Non-pigmented ciliary epithelial cell (primary cell): ENCODE measurements around the gene SST.
"Not testable (repeated sequence)": the region's sequence is repeated elsewhere in the genome, so short reads cannot be mapped to it uniquely, and the experiment has no call there.

Experiments used
- DNase-seq: peaks from one replicate; pipeline ENCODE4 v3.0.0-alpha.2; 2010; ENCODE audit warnings: low read depth

Gene SST

DNA sequence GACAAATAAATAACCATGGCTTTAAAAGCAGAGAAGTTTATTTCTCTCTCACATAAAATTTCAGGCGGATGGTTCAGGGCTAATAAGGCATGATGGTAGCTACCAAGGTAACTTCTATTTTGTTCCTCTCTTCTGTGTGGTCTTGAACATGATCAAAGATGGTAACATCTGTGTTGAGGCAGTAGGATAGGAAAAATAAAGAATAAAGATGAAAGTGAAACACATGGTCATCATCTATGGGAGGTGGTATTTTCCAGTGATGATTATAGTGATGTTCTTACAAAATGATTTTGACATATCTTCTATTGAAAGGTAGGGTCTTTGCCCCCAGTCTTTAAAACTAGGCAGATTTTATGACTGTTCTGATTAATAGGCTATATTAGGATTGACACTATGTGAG, 14.2 kb upstream of the SST start:
- DNase-seq = no peak

DNA sequence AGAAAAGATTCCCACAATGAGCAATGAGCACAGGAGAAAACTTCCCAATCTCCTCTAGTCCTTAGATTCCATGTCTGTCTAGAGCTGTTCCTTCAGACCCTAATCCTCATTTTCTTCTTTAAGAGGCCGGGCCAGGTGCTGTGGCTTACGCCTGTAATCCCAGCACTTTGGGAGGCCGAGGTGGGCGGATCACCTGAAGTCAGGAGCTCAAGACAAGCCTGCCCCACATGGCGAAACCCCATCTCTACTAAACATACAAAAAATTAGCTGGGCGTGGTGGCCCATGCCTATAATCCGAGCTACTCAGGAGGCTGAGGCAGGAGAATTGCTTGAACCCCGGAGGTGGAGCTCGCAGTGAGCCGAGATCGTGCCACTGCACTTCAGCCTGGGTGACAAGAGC, 11.6 kb upstream of the SST start:
- DNase-seq = not testable (repeated sequence)

DNA sequence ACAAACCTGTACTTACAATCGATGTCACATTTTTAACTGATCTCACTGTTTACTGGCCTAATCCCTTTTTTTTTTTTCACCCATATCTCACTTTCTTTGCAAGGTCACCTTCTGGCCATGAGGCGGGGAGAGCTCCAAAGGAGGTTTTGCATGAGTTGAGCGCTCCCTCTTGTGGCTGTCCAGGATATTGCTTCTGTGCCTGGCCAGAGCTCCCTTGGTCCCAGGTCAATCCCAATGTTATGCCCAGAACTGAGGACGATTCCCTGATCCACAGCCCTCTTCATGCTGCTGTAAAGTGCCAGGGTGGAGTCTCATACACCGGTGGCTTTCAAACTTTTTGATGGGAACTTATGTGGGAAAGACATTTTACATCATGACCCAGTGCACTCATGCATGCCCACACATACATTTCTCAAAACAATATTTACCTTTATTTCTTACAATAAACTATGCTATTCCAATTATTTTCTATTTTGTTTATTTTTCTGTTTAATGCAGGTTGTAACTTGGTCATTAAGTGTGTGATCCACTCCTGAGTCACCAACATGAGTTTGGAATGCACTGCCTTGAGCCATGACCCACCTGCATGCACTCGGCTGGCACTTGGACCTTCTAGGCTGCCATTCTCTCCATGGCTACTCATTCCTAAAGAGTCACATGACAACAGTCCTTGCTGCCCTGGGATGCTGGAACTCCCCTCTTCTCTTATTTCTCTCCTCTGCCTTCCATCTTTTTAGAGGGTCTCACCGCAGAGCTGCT, 9.6 kb upstream of the SST start:
- peak; percentile 38 for DNase-seq

DNA sequence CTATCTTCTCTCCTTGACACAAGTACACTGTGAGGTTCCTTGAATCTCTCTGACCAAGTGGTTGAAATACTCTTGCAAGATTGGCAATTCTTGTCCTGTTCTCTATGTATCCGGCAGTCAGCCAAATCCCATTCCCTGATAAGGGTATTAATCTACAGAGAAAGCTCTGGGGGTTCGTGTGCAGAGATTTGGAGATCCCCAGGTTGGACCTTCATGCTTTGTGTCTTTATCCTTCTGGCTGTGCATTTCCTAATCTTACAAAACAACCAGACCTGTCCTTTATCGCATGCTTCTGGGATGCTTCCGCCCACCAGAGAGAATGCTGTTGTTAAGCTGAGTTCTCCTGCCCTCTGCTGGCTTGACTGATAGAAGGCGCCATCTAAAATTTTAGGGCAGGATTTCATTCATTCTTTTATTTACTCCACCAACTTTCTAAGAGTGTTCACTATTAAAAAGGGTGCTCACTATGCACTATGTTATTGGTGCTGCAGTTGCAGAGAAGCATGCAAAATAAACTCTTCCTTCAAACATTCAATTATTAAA, 8.6 kb upstream of the SST start:
- DNase-seq = peak; percentile 37

DNA sequence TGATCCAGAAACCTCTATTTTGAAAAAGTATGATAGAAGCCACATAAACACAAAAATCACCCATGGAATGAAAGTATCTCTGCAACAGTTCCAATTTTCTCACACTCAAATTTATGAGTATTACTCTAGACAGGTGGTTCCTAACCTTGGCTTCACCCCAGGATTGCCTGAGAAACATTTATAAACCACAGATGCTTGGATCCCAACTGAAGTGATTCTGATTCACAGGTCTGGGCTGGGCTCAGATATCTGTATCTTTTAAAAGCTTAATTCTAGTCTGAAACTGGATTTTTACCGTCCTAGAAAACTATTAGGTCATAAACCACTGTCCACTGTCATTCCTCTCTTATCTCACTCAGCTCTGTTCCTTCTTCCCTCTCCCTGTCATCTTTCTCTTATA, 7.4 kb upstream of the SST start:
- no peak for DNase-seq

DNA sequence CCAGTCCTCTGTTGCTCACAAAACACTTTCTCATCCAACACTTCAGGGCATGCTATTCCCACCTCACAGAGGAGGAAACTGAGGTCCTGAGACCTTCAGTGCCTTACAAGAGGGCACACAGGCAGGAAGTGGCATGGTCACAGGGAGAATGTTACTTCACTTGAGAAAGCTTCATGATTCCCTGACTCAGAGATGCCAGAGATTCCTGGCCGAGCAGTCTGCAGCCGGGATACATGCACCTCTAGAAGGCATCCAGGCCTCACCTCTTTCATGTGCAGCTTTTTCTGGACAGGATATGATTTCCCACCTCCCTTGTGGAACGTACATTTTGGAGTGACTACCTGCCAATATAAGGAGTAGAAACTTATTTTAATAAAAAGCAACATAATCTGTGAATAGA, 2.8 kb upstream of the SST start:
- no peak for DNase-seq

DNA sequence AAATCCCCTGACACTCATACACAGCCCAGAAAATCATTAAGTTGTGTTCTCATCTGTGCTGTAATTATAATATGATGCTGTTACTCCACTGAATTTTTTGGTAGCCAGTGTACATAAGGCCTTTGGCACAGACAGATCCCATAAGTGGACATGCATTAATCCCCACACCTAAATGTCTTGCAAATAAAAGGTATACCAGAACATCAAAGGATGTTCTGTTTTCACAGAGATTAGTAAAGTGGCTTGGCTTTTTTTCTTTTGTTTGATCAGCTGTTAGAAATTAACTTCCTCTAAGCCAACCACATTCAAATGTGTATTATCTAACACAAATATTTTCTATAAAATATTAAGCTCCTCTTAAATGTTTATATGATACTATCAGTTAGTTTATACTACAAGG, 2.7 kb downstream of the SST start:
- DNase-seq = no peak

DNA sequence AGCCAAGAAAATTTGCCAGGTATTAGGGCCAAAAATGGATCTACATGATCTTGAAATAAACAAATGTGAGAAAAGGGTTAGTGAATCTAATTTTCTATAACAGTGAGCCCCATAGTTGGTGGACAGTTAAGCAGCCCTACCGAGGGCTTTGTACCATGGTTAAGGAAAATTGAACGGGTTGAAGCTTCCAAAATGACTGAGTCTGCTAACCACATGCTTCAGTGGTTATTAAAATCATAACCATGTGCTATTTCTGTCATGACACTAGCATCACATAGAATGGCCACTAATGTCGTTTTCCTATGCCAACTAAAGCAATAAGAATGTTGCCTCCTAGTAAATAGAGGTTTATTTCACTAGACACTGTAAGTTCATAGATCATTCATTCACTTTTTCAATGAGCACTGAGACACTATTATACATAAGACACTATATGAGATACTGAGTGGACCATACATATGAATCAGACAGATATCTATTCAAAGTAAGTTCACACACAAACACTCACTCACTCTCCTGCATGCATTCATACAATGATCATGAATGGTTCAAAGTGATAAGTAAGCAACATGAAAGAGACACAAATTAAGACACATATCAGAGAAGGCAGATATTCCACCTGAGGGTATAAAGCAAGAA, 4.3 kb downstream of the SST start:
- DNase-seq = no peak

DNA sequence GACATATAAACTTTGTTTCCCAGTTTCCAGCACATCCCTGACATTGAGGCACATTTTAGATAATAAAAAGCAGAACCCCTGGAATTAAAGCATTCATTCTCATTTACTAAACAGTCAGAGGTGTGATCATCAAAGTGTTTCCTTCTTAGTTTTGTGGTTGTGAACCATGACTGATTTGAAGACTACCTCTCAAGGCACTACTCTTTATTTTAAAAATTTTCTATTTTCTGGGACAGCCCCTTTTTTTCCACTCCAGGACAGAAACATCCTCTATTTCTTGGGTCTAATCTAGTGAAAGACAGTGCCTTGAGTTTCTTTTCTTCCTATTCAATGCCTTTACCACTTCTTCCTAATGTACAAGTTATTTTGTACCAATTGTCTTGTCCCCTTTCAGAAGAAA, 5.2 kb downstream of the SST start:
- no peak for DNase-seq

DNA sequence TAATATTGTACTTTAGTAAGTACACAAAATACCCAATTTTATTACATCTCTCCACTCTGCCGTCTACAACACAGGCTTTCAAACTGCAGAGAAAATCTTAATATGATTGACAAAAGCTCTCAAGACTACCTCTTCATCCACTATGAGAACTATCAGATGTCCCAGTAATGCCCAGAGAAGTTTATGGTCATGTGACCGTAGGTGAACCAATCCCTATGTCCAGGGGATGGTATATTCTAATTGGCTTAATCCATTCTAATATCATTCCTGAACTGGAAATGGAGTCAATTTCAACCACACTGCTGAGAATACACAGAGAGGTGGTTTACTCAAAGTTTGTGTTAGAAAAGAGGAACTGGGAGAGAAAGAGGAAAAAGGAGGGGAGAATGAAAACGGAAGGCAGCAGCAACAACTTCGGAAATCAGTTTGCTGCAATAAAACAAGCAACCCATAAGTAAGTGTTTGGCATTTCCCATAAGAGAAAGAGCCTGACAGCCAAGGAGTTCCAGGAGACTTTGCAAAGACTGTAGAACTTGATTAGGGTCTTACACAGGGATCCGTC, 7.3 kb downstream of the SST start:
- no peak for DNase-seq

DNA sequence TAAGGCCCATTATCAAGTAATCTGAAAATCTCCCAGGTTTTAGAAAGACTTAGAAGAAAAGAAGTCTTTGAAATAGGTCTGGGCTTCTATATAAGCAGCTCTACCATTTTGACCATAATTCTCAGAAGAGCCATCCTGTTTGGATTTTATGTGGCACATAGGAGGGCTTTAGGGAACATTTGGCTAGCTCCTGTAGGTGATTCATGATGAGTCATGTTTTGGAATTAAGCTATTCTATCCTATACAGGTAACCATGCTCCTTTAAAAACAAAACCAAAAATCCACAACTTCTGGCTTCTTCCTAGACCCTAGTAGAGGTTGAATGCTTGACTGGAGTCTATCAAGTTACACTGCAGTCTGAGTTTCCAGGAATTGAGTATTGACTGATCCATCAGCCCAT, 8.9 kb downstream of the SST start:
- DNase-seq = no peak

DNA sequence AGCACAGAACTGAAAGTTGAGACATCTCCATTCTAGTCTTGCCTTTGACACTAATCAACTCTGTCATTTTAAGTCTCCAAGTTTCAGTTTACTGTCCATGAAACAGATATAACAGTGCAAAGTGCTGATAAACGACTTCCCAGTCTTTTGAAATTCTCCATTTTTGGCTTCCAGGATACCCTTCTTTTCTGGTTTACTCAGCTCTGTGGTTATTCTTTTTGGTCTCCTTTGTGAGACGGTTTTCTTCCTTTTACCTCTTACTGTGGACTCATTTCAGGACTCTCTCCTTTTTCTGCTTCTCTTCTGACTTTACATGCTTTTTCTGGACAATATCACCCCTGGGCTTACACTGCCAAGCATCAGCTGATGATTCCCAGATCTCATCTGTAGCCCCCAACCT, 18.9 kb downstream of the SST start:
- DNase-seq = no peak

DNA sequence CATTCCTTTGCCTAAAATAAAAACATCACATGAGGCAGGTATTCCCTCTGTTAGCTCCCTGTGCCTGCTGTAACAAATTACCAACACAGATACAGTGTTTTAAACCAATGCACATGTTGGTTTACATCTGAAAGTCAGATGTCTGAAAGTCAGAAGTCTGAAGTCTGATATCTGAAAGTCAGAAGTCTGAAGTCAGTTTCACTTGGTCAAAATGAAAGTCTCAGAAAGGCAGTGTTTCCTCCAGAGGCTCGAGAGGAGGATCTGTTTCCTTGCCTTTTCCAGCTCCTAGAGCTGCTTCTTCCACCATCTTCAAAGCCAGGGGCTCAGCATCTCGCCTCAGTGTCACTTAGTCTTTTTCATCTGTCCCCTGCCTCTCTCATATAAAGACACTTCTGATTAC, 22.0 kb downstream of the SST start:
- no peak for DNase-seq

DNA sequence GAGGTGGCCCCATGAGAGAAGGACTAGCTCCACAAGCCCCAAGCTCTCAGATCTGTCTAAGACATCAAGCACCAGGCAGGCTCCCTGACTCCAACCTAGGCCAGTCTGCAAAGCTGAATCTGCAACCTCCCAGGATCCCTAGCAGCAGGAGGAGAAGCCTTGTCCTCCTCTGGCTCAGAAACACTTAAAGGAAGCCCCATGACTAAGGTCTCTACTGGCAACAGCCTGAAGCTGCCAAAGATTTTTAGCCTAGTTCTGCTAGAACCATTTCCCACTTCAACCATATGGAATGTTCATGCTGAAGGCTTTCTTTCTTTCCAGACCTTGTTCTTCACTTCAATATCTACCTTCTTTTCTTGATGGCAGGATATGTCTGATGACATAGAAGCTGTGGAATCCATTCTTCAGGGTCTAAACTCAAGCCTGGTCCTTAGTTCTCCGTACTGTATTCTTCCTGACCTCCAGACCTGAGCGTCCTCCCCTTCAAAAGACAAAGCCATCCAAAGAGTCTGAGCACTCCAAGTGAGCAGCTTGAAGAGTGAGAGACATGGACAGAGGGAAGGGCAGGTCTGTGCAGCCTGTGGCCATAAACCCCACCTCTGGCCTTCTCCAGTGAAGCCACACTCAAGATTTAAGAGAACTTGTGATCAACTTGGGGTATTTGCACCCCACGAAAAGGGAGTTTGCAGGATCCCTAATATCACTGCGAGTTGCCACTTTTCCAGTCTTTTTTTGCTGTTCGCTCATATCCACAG, 23.1 kb downstream of the SST start:
- DNase-seq = no peak

DNA sequence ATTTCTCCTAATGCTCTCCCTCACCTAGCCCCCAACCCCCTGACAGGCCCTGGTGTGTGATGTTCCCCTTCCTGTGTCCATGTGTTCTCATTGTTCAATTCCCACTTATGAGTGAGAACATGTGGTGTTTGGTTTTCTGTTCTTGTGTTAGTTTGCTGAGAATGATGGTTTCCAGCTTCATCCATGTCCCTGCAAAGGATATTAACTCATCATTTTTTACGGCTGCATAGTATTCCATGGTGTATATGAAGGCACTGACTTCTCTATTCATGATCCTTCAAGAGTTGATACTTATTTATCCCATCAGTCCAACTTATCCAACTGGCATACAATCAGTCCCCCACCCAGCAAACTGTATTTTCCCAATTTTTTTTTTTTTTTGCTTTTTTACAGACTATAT, 24.8 kb downstream of the SST start:
- not testable (repeated sequence) for DNase-seq

DNA sequence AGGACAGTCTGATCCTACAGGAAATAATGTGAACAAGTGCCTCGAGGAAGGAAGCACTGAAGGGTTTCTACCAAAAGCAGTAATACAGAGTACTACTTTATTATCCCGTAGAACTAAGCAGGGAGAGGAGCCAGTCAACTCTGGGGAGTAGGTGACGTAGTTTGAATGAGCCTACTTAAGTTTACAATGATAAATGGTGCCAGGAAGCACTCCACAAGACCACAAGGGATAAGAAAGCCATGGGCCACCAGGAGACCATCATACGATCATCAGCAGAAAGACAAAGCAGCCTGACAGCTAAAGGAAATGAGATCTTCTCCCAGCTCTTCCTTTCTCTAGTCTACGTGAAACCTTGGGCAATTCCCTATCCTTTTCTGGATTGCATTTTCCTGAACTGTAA, 27.3 kb downstream of the SST start:
- DNase-seq = no peak

DNA sequence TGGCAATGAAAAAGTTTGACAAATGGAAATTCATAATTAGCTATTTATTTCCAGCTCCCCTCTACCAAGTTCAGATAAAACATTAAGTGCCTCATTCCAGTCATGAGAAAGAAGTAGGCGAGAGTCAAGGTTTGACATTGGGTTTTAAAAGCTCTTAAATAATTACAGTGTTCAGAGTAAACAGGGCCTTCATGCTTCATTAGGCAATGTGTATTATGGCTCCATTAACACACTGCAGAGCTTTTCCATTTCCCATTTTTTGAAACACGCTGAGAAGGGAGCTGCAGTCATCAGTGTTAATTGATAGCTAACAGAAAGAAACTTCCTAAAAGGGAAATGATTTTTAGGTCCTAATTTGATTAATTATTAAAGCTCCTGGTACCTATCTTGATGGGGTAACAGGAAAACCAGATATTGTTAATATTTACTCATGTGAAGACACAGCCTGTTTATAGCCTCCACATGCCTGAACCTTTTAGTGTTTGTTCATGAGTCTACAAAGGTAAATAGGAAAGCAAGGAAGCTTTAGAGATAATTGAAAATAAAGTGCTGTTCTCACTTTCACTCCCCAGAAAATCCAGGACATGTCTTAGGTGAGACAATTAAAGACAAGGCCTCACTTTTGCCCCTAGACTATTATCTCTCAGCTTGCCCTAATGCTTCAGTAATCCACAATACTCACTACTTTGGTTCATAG, 28.7 kb downstream of the SST start:
- DNase-seq = no peak

DNA sequence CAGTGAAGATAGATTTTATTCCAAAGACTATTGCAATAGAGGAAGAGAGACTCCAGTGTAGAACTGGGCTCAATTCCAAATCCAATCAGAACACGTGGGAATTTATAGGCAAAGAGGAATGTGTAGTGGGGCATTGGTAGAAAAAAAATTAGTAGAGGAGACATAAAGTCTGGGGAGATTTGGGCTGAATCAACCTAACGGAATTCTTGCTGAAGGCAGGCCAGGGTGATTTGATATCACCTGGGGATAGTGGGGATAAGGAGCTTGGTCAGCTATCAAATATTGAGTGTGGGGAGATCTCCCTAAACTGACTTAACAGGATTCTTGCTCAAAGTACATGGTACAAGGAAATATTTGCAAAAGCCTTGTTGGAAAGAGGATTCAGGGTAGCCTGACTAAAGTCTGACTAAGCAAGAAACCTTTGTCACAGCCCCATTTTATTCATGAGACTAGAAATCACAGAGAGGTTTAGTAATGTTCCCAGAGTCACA, 29.6 kb downstream of the SST start:
- no peak for DNase-seq

DNA sequence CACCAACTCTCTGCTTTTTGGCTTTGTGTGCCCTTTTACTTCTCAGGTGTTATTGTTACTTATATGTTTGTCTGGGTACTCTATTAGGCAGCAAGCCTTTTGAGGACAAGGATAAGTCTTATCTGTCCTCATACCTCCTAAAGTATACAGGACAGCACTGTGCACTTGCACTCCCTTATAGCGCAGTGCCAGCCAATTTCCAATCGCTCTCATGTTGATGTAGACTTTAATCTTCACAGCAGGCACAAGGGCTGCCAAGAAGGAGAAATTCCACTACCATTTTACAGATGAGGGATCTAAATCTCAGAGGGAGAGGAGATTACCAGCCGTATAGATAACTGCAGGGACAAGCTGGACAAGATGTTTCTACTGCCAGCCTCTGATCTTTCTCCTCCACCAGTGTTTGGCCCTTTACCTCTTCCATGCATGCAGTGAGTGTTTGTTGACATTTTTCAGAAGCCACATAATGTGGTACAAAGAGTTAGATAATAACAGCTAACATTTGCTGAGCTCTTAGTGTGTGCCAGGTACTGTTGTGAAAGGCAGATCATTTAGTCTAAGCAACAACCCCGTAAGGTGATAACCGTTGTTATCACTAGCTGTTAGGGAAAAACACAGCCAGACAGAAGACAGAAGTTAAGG, 30.1 kb downstream of the SST start:
- DNase-seq = no peak

DNA sequence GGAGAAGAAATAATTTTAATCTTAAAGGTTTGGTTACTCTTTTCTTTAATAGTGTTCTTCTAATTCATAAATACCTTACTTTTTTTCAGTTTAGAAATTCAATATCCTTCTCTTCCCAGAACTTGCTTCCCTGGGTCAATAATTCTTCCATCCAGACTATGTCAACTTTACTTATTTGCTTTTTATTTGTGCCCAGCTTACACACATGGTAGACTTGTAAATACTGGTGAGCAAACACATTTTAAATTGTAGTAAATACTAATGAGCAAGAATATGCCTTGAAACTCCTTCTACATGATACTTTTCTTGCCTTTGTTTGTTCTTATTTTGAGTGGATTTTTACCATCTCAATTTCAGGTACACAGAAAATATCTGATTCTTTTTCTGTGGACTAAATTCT, 33.7 kb downstream of the SST start:
- DNase-seq = no peak

DNA sequence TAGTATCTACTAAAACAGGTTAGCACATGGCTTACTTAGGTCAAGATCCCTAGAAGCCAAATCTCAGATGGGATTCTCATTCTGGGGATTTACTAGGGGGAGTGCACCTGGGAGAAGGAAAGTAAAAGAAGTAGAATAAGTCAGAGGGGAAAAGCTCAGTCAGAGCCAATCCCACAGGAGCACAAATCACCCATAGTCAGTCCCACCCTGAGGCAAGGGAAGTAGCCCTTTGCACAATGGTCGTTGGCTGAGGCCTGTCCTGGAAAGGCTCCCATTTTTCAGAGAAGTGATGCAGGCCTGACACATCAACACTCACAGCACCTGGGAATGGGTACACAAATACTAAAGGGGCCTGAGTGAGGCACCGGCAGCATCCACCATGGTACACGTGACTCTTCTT, 39.8 kb downstream of the SST start:
- no peak for DNase-seq
